HPDE6-E6E7 (cell line): ENCODE measurements around the gene KRT8.
A peak's percentile ranks its signal among the peaks of the same experiment; 100 is the strongest.

ENCODE experiments used
- DNase-seq: peaks from one replicate; pipeline ENCODE4 v3.0.0; 2011; ENCODE audit warnings: missing footprints; ENCODE audit errors: extremely low spot score

KRT8 gene

GRCh38 chr12:52847335-52848102, 57.4 kb downstream of the KRT8 start:
- peak; percentile 49 for DNase-seq
